SK-MEL-5 (cell line): ENCODE measurements around the gene IL17C. TPM values are rescaled to one million over a fixed set of nuclear protein-coding genes. Genes with fewer than 3 reads are reported as not detected.
A peak's percentile ranks its signal among the peaks of the same experiment; 100 is the strongest.

Source experiments
- DNase-seq: peaks from one replicate; pipeline ENCODE4 v3.0.0-alpha.2; 2016; ENCODE audit warnings: low read depth, low spot score
- in situ Hi-C: cut with HindIII; loops from 2 replicates; pipeline ENCODE4 v1.10.0; 2016; ENCODE audit warnings: low sequenced_read_pairs, high pct_unique_total_duplicates, low pct_unique_long_range_greater_than_20kb
- total RNA-seq: library from RNA; depleted of rRNA; stranded (reverse); fragments of >200 nt; shearing (Covaris generic); gene quantifications from 2 replicates; pipeline ENCODE4 v1.2.3, GENCODE V29; 2014; rRNA removed

Gene IL17C
- total RNA-seq, 1 experiment from 2014 or later = not detected

GRCh38 chr16:88684569-88685155 is 46.3 kb downstream of the IL17C start:
- in situ Hi-C loops = no loop called here
- no peak for DNase-seq

GRCh38 chr16:88685156-88686061 is 47.0 kb downstream of the IL17C start:
- in situ Hi-C loops = no loop called here
- DNase-seq = no peak

DNA sequence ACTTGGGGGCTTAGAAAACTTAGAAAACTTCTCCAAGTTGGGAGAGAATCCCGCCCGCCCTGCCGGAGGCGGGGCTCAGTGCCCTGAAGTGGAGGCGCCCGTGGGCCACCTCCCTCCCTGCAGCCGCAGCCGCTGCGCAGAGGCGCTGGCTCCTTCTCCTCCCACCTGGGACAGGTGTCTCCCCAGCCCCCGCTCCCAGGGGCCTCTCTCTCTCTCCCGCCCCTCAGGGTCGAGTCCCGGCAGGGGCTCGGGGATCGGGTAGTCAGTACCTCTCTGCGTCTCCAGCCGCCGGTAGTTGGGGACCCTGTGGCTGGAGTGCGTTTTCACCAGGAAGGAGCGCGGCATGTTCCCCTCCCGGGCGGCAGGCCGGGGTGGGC is 47.7 kb downstream of the IL17C start:
- in situ Hi-C loops = no loop called here
- DNase-seq = no peak

DNA sequence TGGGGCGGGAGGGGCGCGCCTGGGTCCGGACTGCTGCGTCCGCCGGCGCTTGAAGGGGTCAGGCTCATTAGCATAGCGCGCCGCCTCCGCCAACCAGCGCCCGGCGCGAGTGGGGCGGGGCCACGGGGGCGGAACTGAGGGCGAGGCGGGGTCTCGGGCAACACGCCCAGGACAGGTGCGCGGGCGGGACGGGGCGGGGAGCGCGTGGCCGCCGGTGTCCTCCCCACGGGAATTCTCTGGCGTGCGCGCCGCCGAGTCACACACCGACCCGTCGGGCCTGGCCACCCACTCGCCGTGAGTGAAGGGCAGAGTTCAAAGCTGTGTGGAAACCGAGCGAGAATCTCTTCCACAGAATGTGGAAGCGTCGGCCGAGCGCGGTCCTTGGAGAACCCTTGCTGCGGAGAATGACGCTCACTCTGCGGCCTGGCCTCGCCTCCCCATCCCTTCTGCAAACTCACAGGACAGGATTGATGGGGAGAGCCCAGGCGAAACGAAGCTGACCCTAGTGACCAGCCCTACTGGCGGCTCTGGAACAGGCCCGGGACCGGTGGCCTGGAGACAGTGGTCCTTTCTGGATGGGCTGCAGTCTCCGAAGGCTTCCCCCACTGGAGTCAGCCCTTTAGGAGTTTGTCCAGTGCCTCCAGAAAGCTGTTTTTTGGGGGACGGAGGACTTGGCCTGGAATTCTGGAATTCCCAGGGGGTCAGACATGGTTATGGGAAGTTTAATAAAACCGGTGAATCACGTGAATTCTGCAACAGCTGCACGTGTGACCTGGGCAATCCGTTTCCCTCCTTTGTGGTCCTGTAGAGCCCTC is 48.3 kb downstream of the IL17C start, which contains the start of gene SNAI3:
SNAI3 (minus strand) TSS at position 69 of the 815 bp plus-strand sequence. CDS start 101 bp downstream, outside the sequence.
- in situ Hi-C loops = no loop called here
- DNase-seq = peak; percentile 60

GRCh38 chr16:88687254-88687576 is 48.8 kb downstream of the IL17C start:
- in situ Hi-C loops = no loop called here
- no peak for DNase-seq

GRCh38 chr16:88687676-88688012 is 49.3 kb downstream of the IL17C start:
- DNase-seq = no peak
- in situ Hi-C loops = no loop called here

- in situ Hi-C loops = no loop called here
These were observed 49.8 kb downstream of the IL17C start for GRCh38 chr16:88688013-88688778.

More at GRCh38 chr16:88688013-88688778, 49.8 kb downstream of the IL17C start:
- no peak for DNase-seq

Other genes starting within 250 kb of the IL17C start
- gene ZFPM1, start 185.3 kb upstream of the IL17C start, total RNA-seq = 0.13 and 0.29 TPM in 2 replicates
- gene ZC3H18, start 68.2 kb upstream of the IL17C start, total RNA-seq = 5.9 and 10.4 TPM in 2 replicates
- 34.2 and 41.9 TPM in 2 replicates for gene CYBA, start 12.5 kb downstream of the IL17C start, total RNA-seq
- 11.6 and 13.0 TPM in 2 replicates for gene MVD, start 24.5 kb downstream of the IL17C start, total RNA-seq
- not detected in 2 replicates for gene SNAI3, start 47.9 kb downstream of the IL17C start, total RNA-seq
- gene RNF166, start 67.8 kb downstream of the IL17C start, total RNA-seq = 9.6 TPM in 2 replicates
- 15.1 and 15.5 TPM in 2 replicates for gene CTU2, start 67.9 kb downstream of the IL17C start, total RNA-seq
- 44.1 and 48.7 TPM in 2 replicates for gene PIEZO1, start 146.6 kb downstream of the IL17C start, total RNA-seq
- 13.8 and 17.4 TPM in 2 replicates for gene CDT1, start 165.2 kb downstream of the IL17C start, total RNA-seq
- gene APRT, start 173.4 kb downstream of the IL17C start, total RNA-seq = 209 and 226 TPM in 2 replicates
- 15.2 and 15.4 TPM in 2 replicates for gene GALNS, start 218.4 kb downstream of the IL17C start, total RNA-seq
- 79.3 and 86.0 TPM in 2 replicates for gene TRAPPC2L, start 218.6 kb downstream of the IL17C start, total RNA-seq
- gene PABPN1L, start 228.1 kb downstream of the IL17C start, total RNA-seq = not detected in 2 replicates